Parathyroid adenoma (tissue), 2 donors: ENCODE results near the gene GGA3.
"Not testable (repeated sequence)": the region's sequence is repeated elsewhere in the genome, so short reads cannot be mapped to it uniquely, and the experiment has no call there.

Experiments used
- H2AFZ ChIP-seq: fragments of 300-600 bp; sonication (generic); one replicate; pipeline ENCODE4 v1.7.0; 2017; ENCODE audit warnings: antibody characterized with exemption, mild to moderate bottlenecking
- H3K27ac ChIP-seq: fragments of 300-600 bp; sonication (generic); one replicate; pipeline ENCODE4 v1.7.0; 2017
- H3K27me3 ChIP-seq: fragments of 300-600 bp; sonication (generic); one replicate; pipeline ENCODE4 v1.7.0; 2017; ENCODE audit warnings: low read length; ENCODE audit not compliant: control insufficient read depth, insufficient read depth
- H3K36me3 ChIP-seq: fragments of 300-600 bp; sonication (generic); one replicate; pipeline ENCODE4 v1.7.0; 2017; ENCODE audit warnings: low read length; ENCODE audit not compliant: control insufficient read depth, insufficient read depth
- H3K4me1 ChIP-seq: fragments of 300-600 bp; sonication (generic); one replicate; pipeline ENCODE4 v1.7.0; 2017; ENCODE audit warnings: control low read depth
- H3K4me2 ChIP-seq: fragments of 300-600 bp; sonication (generic); one replicate; pipeline ENCODE4 v1.7.0; 2017; ENCODE audit warnings: low read length
- H3K4me3 ChIP-seq: fragments of 300-600 bp; sonication (generic); one replicate; pipeline ENCODE4 v1.7.0; 2017; ENCODE audit warnings: low read depth, low read length
- H3K79me2 ChIP-seq: fragments of 300-600 bp; sonication (generic); one replicate; pipeline ENCODE4 v1.7.0; 2017; ENCODE audit warnings: control low read depth
- H3K9ac ChIP-seq: fragments of 300-600 bp; sonication (generic); one replicate; pipeline ENCODE4 v1.7.0; 2017; ENCODE audit warnings: mild to moderate bottlenecking
- H3K9me3 ChIP-seq: fragments of 300-600 bp; sonication (generic); one replicate; pipeline ENCODE4 v1.7.0; 2017; ENCODE audit warnings: low read length; ENCODE audit not compliant: control insufficient read depth
- TF ChIP-seq, protein P1 (sequence below): fragments of 300-600 bp; sonication (generic); IDR thresholded peaks from one replicate; pipeline ENCODE4 v1.7.0; 2017; ENCODE audit warnings: antibody characterized with exemption, mild to moderate bottlenecking
- donor health status: primary hyperparathyroidism.

GGA3 gene

DNA sequence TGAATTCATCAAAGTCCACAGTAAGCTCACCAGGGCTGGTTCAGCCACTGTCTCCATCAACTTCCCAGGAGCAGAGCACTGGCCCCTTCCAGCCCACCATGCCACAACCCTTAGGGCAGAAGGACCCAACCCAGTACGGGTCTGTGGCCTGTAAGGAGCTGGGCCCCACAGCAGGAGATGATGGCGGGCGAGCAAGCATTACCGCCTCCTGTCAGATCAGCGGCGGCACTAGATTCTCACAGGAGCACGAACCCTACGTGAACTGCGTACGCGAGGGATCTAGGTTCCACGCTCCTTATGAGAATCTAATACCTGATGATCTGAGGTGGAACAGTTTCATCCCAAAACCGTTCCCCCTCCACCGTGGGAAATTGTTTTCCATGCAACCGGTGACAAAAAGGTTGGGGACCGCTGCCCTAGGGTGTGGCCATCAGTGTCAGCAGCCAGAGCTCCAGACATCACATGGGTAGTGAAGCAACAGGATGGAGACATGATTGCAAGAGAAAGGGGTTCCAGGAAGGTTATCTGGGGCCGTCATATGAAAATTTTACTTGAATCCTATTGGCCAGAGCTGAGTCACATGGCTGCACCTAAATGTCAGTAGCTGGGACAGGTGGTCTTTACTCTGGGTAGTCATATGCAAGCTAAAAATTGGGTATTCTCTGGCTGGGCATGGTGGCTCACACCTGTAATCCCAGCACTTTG is 40.2 kb upstream of the GGA3 start:
- TF ChIP-seq, protein P1, sequence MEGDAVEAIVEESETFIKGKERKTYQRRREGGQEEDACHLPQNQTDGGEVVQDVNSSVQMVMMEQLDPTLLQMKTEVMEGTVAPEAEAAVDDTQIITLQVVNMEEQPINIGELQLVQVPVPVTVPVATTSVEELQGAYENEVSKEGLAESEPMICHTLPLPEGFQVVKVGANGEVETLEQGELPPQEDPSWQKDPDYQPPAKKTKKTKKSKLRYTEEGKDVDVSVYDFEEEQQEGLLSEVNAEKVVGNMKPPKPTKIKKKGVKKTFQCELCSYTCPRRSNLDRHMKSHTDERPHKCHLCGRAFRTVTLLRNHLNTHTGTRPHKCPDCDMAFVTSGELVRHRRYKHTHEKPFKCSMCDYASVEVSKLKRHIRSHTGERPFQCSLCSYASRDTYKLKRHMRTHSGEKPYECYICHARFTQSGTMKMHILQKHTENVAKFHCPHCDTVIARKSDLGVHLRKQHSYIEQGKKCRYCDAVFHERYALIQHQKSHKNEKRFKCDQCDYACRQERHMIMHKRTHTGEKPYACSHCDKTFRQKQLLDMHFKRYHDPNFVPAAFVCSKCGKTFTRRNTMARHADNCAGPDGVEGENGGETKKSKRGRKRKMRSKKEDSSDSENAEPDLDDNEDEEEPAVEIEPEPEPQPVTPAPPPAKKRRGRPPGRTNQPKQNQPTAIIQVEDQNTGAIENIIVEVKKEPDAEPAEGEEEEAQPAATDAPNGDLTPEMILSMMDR: no peak
- Histone ChIP-seq H2AFZ (no peak overlapping the region), H3K4me2 (no peak overlapping the region), H3K27me3 (no peaks in the 10 kb centered on the region), H3K79me2 (no peaks in the 10 kb centered on the region), H3K4me3 (no peak overlapping the region), H3K9ac (no peak overlapping the region), H3K36me3 (no peaks in the 10 kb centered on the region), H3K9me3 (no peaks in the 10 kb centered on the region), H3K27ac (no peak overlapping the region), H3K4me1 (no peaks in the 10 kb centered on the region)

DNA sequence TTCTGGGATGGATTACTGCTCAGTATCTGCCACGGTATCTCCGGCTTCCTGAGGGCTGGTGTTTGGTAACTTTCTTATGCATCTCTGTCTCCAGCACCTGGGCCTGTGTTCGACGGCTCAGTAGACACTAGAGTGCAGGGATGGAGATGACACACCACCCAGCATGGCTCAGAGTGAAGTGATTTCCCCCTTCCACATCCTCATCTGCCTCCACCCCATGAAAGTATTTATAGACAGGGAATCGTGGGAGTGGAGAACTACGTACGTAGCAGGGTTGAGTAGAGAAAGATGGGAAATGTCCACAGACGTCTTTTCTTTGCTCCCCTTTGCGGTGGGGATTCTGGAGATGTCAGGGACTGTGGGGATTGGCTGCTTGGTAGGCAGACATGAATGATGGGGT is 39.6 kb upstream of the GGA3 start:
- Histone ChIP-seq H3K79me2 (no peaks in the 10 kb centered on the region), H2AFZ (no peak overlapping the region), H3K4me2 (no peak overlapping the region), H3K9me3 (no peaks in the 10 kb centered on the region), H3K4me1 (no peaks in the 10 kb centered on the region), H3K9ac (no peak overlapping the region), H3K36me3 (no peaks in the 10 kb centered on the region), H3K4me3 (no peak overlapping the region), H3K27me3 (no peaks in the 10 kb centered on the region), H3K27ac (no peak overlapping the region)
- TF ChIP-seq, protein P1: no peak

DNA sequence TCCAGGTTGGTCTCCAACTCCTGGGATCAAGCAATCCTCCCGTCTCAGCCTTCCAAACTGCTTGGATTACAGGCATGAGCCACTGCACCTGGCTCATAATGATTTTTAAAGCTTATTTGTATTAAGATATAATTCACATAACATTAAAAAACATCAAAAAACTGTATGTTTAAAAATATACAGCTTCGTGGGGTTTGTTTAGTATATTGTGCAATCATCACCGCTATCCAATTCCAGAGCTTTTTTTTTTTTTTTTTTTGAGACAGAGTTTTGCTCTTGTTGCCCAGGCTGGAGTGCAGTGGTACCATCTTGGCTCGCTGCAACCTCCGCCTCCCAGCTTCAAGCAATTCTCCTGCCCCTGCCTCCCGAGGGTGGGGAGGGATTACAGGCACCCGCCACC is 38.9 kb upstream of the GGA3 start:
- no peaks in the 10 kb centered on the region for H3K79me2 ChIP-seq
- no peak overlapping the region for H3K27ac ChIP-seq
- H3K27me3 ChIP-seq: no peaks in the 10 kb centered on the region
- H3K9me3 ChIP-seq: no peaks in the 10 kb centered on the region
- no peak overlapping the region for H3K4me2 ChIP-seq
- H3K4me3 ChIP-seq: no peak overlapping the region
- no peaks in the 10 kb centered on the region for H3K36me3 ChIP-seq
- H2AFZ ChIP-seq: no peak overlapping the region
- H3K4me1 ChIP-seq: no peaks in the 10 kb centered on the region
- H3K9ac ChIP-seq: no peak overlapping the region
- TF ChIP-seq, protein P1: no peak

DNA sequence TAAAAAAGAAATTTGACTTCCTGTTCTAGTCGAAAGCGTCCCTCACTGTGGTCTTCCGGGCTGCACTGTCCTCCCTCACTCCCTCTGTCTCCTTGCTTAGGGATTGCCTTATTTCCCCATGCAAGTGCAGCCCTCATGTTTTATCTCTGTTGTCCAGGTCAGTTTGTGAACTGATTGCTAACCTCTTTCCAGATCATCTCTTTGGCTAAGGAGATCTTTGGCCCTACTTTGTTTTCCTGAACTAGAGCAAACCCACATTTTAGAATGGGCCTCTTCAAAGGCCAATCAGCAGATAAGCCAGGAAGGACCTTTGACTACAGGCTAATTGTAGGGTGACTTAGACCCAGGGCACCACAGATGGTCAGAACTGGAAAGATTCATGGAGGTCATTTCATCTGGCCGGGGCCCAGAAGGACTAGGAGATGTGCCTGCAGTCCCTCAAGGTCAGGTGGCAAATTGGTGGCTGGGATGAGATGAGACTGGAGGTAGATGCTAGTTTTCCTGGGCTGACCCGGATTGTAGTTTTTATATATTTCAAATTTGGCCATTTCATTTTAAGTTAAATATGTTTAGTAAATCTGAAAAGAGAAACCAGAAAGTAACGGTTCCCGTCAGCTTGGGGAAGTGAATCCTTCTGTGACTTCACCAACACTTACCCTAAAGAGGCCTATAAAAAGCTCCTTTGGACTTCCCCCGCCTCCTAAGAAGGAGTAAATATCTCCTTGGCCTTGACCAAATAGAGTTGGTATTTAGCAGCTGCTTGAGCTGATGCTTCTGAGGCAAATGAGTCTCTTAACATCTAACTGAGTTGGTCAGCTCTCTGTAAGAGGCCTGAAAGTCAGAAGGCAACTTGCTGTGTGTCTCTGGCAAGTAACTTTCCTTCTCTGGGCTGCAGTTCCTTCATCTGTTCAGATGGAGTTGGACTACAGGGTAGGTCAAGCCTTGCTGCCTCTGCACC is 34.1 kb upstream of the GGA3 start:
- TF ChIP-seq, protein P1: no peak
- Histone ChIP-seq H3K4me2 (no peak overlapping the region), H3K4me3 (no peak overlapping the region), H3K36me3 (no peaks in the 10 kb centered on the region), H3K79me2 (no peaks in the 10 kb centered on the region), H2AFZ (no peak overlapping the region), H3K4me1 (no peaks in the 10 kb centered on the region), H3K27ac (peak overlapping the region; percentile 11), H3K9ac (no peak overlapping the region), H3K27me3 (no peaks in the 10 kb centered on the region), H3K9me3 (no peaks in the 10 kb centered on the region)

DNA sequence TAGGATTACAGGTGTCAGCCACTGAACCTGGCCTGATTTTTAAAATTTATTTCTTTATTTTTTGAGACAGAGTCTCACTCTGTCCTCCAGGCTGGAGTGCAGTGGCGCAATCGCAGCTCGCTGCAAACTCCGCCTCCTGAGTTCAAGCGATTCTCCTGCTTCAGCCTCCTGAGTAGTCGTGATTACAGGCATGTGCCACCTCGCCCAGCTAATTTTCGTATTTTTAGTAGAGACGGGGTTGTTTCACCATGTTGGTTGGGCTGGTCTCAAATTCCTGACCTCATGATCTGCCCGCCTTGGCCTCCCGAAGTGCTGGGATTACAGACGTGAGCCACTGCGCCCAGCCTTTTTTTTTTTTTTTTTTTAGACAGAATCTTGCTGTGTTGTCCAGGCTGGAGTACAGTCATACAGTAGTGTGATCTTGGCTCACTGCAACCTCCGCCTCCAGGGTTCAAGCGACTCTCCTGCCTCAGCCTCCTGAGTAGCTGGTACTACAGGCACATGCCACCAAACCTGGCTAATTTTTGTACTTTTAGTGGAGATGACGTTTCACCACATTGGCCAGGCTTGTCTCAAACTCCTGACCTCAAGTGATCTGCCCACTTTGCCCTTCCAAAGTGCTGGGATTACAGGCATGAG is 31.5 kb upstream of the GGA3 start:
- H3K4me3 ChIP-seq, H3K9me3 ChIP-seq, H3K79me2 ChIP-seq, H3K27ac ChIP-seq, H3K4me1 ChIP-seq, H2AFZ ChIP-seq, H3K27me3 ChIP-seq, H3K9ac ChIP-seq, H3K36me3 ChIP-seq, H3K4me2 ChIP-seq: not testable (repeated sequence)
